Stimulated activated effector memory CD8-positive, alpha-beta T cell treated with anti-CD3 and anti-CD28 coated beads, Interleukin-12 subunit alpha, Interleukin-12 subunit beta, amount 100 ng/mL, for 72 hours (primary cell): ENCODE results near the gene EPHB1.

ENCODE experiments used
- ATAC-seq: fragments of 150-1000 bp; cut with Tn5 transposase; 2 replicates; pipeline ENCODE4 v1.10.0; 2021
- DNase-seq, 2 donors: peaks; one replicate each; pipeline ENCODE4 v3.0.0; 2021 to 2022; ENCODE audit warnings: low spot score in 2 of 2
- H3K27ac Mint-ChIP-seq: one replicate; pipeline ENCODE4 v1.8.0; 2022; ENCODE audit warnings: mild to moderate bottlenecking, mixed read lengths
- H3K36me3 Mint-ChIP-seq: one replicate; pipeline ENCODE4 v1.8.0; 2022; ENCODE audit warnings: mild to moderate bottlenecking, mixed read lengths
- H3K4me1 Mint-ChIP-seq: one replicate; pipeline ENCODE4 v1.8.0; 2022; ENCODE audit warnings: mixed read lengths
- H3K4me3 Mint-ChIP-seq: one replicate; pipeline ENCODE4 v1.8.0; 2022; ENCODE audit warnings: mild to moderate bottlenecking, mixed read lengths
- H3K9me3 Mint-ChIP-seq: one replicate; pipeline ENCODE4 v1.8.0; 2022; ENCODE audit warnings: mixed read lengths

The EPHB1 gene

DNA sequence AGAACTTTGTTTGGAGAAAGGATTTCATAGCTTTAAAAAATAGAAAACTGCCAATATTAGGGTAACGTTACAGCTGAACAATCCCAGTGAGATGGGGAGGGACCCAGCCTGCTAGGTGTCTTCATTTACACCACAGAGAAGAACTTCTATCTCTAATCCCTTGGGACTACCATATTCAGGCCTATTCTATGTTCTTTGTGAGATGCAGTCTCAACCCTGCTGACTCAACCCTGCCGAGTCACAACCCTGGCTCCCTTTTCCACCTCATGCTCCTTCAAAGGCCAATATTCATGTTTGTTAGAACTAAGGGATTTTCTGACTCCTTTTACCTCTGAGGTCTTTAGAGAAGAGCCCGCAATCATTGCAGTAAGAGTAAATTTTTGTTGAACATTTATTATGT, 350.5 kb downstream of the EPHB1 start:
- ATAC-seq (no peak), DNase-seq (no peak)
- no peak overlapping the region for H3K27ac Mint-ChIP-seq
- peaks cover 9% of the 10 kb centered on the region for H3K9me3 Mint-ChIP-seq
- no peaks in the 10 kb centered on the region for H3K36me3 Mint-ChIP-seq
- H3K4me3 Mint-ChIP-seq = no peak overlapping the region
- H3K4me1 Mint-ChIP-seq = no peaks in the 10 kb centered on the region

DNA sequence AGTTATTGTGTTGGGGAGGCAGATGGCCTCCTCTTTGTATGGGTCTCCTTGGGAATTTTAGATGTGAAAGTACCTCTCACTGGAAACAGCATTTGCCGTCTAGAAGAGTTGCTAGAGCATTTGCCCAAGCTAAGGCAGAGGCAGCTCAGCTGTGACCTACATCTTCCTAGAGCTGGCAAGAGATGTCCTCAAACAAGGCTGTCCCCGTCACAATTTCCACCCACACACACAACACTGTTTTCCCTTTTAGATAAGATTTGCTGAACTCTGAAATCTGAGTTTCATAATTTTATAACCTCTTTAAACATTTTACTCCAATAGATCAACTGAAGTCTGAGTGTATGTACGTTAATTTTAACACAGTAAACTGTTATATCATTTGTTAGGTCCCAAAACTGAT, 352.6 kb downstream of the EPHB1 start:
- no peak overlapping the region for H3K27ac Mint-ChIP-seq
- no peaks in the 10 kb centered on the region for H3K36me3 Mint-ChIP-seq
- H3K9me3 Mint-ChIP-seq = peaks cover 6% of the 10 kb centered on the region
- no peaks in the 10 kb centered on the region for H3K4me1 Mint-ChIP-seq
- DNase-seq (no peak), ATAC-seq (no peak)
- no peak overlapping the region for H3K4me3 Mint-ChIP-seq

DNA sequence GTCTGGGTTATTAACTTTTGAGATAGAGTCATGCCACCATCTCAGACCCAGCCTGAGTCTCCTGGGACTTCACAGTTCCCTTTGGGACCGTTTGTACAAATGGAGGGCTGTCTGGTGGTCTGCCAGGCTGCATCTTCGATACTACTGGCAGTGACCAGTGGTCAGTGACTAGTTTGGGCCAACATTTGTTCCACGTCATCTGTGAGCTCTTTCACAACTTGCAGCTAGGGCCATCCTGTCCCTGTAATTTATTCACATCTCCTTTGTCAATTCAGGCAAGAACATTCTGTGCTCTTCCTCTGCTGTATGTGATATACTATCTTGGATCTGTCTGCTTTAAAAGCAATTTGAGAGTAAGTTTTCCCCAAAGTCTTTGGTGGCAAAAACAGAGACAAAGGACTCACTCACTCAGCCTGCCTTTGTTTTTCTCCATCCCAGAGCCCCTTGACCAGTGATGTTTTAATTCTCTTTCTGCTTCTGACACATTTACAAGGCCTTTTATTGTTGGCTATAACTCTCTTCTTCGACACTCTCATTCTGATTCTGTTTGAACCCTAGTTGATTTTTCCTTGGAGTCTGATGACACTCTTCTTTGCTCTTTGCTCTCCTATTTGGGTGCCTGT, 353.4 kb downstream of the EPHB1 start:
- H3K4me1 Mint-ChIP-seq = no peaks in the 10 kb centered on the region
- DNase-seq = no peak
- no peak overlapping the region for H3K4me3 Mint-ChIP-seq
- H3K9me3 Mint-ChIP-seq = peaks cover 5% of the 10 kb centered on the region
- H3K27ac Mint-ChIP-seq = no peak overlapping the region
- H3K36me3 Mint-ChIP-seq = no peaks in the 10 kb centered on the region
- ATAC-seq = no peak

DNA sequence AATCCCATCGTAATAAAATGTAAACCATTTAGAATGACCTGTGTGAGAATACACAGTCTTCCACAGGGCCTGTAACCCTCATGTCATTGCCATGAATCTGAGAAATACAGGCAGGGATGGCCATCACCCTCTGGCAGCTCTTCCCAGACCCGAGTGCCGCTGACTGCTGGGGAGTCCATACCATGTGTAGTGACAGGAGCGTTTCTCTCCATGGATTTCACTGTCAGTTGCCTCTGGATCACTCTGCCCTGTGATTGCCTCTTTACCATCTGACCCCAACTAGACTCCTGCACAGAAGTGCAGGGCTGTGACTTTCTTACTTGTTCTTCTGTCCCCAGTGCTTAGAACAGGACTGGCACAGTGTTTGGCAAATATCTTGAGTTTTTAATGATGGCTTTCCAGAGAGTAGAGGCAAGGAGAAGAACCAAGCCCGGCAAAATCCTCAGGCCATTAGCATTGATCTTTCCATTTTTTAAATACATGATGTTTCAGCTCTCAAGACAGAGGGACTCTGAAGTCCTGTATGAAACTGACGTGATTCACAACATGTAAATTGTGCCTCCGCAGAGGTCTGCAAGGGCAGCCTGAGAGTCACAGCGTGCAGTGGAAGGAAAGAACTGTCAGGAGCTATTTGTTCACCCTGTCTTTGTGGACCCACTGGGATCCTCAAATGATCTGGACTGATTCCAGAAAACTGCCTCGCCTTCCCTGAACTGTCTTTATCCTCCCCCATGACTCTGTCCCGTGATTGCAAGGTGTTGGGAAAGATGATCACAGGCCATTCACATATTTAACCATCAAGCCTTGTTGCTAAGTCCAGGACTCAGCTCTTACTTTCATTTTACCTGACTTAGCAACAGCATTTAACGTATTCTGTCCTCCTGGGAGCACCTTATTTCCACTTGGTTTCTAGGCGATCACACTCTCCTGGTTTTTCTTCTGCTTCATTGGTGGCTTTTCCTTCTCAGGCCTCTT, 354.9 kb downstream of the EPHB1 start:
- Mint-ChIP-seq H3K4me1 (no peaks in the 10 kb centered on the region), H3K27ac (no peak overlapping the region), H3K9me3 (peaks cover 9% of the 10 kb centered on the region), H3K4me3 (no peak overlapping the region), H3K36me3 (no peaks in the 10 kb centered on the region)
- ATAC-seq (no peak), DNase-seq (no peak)

DNA sequence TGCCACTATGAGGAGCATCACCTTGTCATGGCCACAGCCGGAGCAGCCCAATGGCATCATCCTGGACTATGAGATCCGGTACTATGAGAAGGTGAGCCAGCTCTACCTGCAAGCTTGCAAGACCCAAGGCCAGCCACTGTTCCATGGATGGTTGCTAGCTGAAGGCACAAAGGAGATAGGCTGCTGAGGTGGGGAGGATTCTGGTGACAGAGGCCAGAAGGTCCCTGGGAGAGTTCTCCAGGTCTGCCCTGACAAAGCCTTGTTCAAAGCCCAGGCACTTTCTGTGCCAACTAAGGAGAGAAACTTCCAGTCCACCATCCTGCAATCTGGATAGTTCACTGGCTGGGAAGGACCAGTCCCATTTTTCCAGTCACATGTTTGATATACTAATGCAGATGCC, 359.1 kb downstream of the EPHB1 start:
- ATAC-seq = no peak
- Mint-ChIP-seq H3K4me1 (no peaks in the 10 kb centered on the region), H3K4me3 (no peak overlapping the region), H3K27ac (no peak overlapping the region), H3K9me3 (peaks cover 6% of the 10 kb centered on the region), H3K36me3 (no peaks in the 10 kb centered on the region)
- no peak for DNase-seq

DNA sequence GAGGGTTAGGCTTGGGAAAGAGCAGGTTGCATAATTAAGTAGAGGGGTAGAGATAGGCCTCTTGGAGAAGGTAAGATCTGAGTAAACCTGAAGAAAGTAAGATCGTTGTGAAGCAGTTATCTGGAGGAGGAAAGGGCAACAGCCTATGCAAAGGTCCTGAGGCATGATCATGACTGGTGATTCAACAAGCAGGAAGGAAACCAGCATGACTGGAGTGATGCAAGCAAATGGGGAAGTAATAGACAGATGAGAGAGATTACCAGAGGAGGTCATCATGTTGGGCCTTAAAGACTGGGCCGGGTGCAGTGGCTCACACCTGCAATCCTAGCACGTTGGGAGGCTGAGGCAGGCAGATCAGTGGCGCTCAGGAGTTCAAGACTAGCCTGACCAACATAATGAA, 360.2 kb downstream of the EPHB1 start:
- ATAC-seq = no peak
- H3K4me1 Mint-ChIP-seq = no peaks in the 10 kb centered on the region

DNA sequence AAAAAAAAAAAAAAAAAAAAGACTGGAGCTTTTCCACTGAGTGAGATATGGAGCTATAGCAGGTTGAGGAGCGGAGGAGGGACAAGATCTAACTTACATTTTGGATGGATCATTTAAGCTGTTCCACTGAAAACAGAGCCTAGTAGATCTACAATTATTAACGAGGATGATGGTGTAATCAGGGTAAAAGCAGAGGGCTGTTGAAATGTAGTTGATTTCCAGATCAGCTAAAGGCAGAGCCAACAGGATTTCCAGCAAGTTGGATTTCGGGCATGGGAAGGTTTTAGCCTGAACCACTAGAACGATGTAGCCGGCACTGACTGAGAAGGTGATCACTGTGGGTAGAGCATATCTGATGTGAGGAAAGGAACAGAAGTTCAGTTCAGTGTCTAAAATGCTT, 360.7 kb downstream of the EPHB1 start:
- Mint-ChIP-seq H3K27ac (no peak overlapping the region), H3K36me3 (no peaks in the 10 kb centered on the region), H3K4me3 (no peak overlapping the region), H3K4me1 (no peaks in the 10 kb centered on the region), H3K9me3 (peaks cover 9% of the 10 kb centered on the region)
- ATAC-seq (no peak), DNase-seq (no peak)

More for the DNA sequence above, 360.2 kb downstream of the EPHB1 start:
- Mint-ChIP-seq H3K4me3 (no peak overlapping the region), H3K27ac (no peak overlapping the region), H3K9me3 (peaks cover 6% of the 10 kb centered on the region), H3K36me3 (no peaks in the 10 kb centered on the region)
- no peak for DNase-seq

DNA sequence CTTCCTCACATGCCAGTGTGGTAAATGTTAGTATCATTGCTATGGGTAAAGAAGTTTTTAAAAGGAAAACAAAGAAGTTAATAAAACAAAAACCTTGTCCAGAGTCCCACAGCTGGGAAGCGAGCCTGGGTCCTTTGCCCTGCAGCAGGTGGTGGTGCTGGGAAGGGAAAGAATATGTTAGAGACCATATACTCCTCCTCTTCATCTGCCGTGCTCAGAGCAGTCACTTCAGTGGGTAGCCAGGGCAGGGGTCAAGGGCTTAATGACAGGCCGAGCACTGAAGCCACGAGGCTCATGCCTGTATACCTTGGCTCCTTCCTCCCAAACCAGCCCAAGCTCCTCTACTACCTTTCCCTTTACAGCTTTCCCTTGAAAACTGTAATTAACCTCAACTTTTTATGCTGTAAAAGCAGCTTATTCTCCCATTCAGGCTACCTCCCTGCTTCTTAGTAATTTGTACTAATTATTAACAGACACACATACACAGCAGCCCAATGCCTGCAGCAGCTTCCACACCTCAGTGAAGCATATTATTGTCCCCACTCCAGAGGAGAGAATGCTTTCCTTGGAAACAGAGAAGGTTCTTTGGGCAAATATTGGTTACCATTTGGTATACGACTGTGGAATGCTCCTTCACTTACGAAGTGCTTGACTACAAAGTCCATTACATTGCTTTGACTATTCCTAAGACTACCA, 362.1 kb downstream of the EPHB1 start:
- H3K4me3 Mint-ChIP-seq = no peak overlapping the region
- H3K36me3 Mint-ChIP-seq = no peaks in the 10 kb centered on the region
- ATAC-seq (no peak), DNase-seq (no peak)
- peaks cover 9% of the 10 kb centered on the region for H3K9me3 Mint-ChIP-seq
- H3K4me1 Mint-ChIP-seq = no peaks in the 10 kb centered on the region
- H3K27ac Mint-ChIP-seq = no peak overlapping the region

DNA sequence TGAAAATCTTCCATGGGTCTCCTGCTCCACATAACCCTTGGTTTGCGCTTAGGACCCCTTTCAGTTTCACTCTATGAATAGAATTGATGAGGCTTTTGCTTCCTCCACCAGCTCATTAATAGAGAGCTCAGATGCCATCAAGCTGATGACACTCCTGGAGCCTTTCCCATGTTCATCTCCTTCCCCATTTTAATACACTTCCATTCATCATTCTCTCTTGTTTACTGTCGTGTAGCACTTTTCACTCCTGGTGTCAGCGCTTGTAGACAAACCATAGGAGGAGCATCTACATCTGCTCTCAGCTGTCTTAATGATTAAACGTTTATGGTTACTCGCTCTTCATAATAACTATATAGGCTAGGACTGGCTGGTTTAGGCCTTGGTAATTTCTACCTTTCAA, 363.5 kb downstream of the EPHB1 start:
- Mint-ChIP-seq H3K36me3 (no peaks in the 10 kb centered on the region), H3K9me3 (peaks cover 8% of the 10 kb centered on the region), H3K4me1 (no peaks in the 10 kb centered on the region), H3K27ac (no peak overlapping the region), H3K4me3 (no peak overlapping the region)
- DNase-seq = no peak
- ATAC-seq = no peak

DNA sequence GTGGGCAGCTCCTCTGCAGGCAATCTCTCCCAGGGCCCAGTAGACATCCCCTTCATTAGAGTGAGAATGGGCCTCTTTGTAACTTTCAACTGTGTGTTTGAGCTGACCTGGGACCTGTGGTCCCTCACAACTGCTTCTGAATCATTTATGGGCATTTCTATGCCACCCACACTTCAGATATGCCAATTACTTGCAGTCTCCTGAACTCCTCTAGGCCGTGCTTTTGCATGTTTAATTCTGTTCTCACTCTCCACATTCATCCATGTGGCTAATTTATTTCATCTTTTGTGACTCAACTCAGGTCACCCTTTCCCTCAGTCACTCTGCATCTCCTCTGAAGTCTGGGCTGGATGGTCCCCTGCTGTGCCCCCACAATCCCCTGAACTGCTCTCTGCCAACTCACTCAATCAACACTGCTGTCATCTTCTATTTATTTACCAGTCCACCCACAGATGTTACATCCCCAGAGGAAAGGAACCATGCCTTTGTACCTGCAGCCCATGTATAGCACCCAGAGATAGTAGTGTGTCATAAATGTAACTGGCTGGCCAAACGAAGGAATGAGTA, 364.7 kb downstream of the EPHB1 start:
- Mint-ChIP-seq H3K9me3 (peaks cover 4% of the 10 kb centered on the region), H3K36me3 (no peaks in the 10 kb centered on the region), H3K27ac (no peak overlapping the region), H3K4me1 (no peaks in the 10 kb centered on the region), H3K4me3 (no peak overlapping the region)
- DNase-seq (no peak), ATAC-seq (no peak)

DNA sequence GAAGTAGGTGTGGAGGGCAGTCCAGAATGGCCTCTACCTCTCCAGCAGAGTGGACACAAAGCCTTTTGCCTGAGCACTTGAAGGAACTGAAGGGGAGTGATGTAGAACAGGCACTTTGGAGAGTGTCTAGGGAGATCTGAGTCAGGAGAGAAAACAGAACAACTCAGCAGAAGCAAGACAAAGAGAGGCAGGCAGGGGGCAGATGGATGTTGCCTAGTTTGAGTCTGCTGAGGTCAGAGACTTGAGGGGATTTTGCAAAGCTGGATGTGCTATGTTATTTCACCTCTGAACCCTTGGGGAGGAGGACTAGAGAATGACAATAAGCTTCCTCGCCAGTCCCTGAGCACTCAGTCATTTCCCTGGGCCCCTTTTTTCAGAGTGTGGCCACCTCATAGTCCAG, 366.4 kb downstream of the EPHB1 start:
- Mint-ChIP-seq H3K27ac (no peak overlapping the region), H3K9me3 (peaks cover 4% of the 10 kb centered on the region)

DNA sequence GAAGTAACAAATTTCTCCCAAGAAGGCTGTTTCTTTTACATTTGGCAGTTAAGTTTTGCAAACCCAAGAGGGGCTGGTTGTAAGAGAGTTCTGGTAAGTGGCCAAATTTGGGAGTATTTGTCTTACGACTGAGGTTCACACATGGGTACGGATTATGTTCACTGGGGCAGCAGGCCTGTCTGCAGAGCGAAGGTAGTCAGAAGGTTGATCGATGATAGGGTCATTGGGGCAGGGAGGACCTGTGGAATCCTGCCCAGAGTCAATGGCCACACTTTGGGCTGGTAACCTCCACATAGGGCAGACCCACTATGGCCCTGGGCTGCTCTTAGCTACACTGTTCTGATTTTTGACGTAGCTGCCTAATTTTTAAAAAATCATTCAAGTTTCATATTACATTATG, 368.6 kb downstream of the EPHB1 start:
- Mint-ChIP-seq H3K36me3 (no peaks in the 10 kb centered on the region), H3K27ac (no peak overlapping the region), H3K4me3 (no peak overlapping the region), H3K4me1 (no peaks in the 10 kb centered on the region), H3K9me3 (peaks cover 4% of the 10 kb centered on the region)
- ATAC-seq = no peak
- DNase-seq = no peak

More for the DNA sequence above, 366.4 kb downstream of the EPHB1 start:
- Mint-ChIP-seq H3K4me1 (no peaks in the 10 kb centered on the region), H3K4me3 (no peak overlapping the region), H3K36me3 (no peaks in the 10 kb centered on the region)
- DNase-seq (no peak), ATAC-seq (no peak)

DNA sequence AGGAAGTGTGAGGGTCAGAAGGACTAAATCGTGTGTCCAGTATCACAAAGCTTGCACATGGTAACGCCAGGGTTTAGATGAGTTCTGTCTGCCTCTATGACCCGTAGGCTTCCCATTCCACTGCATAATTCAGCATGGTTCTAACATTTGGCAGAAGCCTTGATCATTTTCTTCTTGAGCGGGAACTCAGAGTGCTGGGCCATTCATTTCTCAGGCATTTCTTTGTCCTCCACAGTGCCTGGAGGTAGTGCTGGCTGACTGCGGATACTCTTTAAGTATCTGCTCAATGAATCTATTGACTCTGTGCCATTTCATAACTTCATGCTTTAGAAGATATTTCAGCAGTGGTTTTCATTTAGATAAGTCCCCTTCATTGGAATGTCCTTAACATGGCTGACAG, 370.2 kb downstream of the EPHB1 start:
- Mint-ChIP-seq H3K36me3 (no peaks in the 10 kb centered on the region), H3K4me3 (no peak overlapping the region), H3K9me3 (peaks cover 4% of the 10 kb centered on the region), H3K4me1 (no peaks in the 10 kb centered on the region), H3K27ac (no peak overlapping the region)
- no peak for ATAC-seq
- no peak for DNase-seq

DNA sequence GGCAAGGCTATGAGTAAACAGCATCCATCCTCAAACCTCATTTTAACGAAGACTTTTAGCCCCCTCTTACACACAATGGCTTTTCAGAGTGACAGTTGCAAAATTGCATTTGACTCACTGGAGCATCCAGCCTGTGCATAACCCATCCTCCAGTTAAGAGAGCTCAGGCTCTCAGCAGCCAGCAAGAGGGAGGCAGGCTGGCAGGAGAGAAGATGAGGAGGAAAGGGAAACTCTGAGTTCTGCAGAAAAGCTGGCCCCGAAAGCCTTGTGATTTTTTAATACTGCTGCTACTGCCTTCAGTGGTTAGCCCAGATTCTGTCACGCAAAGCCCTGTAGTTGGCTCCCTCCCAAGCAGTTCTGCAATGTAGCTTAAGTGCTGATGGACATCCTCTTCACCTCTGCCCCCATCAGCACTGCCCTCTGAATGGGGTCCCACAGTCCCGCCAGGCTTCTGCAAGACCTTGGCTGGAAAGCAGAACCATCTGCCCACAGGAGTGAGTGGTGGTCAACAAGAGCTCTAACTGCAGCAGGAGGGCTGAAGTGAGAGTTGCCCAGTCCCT, 371.3 kb downstream of the EPHB1 start:
- H3K4me3 Mint-ChIP-seq = no peak overlapping the region
- H3K9me3 Mint-ChIP-seq = no peaks in the 10 kb centered on the region
- H3K36me3 Mint-ChIP-seq = no peaks in the 10 kb centered on the region
- no peak overlapping the region for H3K27ac Mint-ChIP-seq
- no peak for ATAC-seq
- H3K4me1 Mint-ChIP-seq = no peaks in the 10 kb centered on the region
- DNase-seq = no peak

DNA sequence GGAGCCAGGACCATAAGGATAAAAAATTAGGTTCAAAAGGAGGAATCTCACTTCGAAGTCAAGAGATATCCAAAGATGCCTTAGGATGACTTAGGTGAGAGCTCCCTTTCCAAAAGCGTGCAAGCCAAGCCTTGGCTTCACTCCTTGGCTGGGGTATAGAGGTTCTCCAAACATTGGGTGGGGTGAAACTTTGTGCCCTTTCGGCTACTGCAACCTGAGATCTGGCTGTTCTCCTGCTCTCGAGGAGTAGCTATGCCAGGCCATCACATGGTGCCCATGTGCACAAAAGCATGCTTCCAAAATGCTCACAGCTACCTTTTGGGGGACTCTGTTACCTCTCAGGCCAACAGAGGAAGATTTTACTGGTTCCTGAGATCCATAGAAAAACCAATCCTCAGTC, 373.8 kb downstream of the EPHB1 start:
- ATAC-seq = no peak
- Mint-ChIP-seq H3K36me3 (no peaks in the 10 kb centered on the region), H3K4me1 (no peaks in the 10 kb centered on the region)

More for the DNA sequence above, 373.8 kb downstream of the EPHB1 start:
- no peak for DNase-seq
- H3K9me3 Mint-ChIP-seq = peaks cover under 1% of the 10 kb centered on the region
- no peak overlapping the region for H3K4me3 Mint-ChIP-seq
- no peak overlapping the region for H3K27ac Mint-ChIP-seq
